Brain microvascular endothelial cell (primary cell): ENCODE data around the gene AGAP2.

Source experiments
- DNase-seq: peaks from one replicate; pipeline ENCODE4 v3.0.0-alpha.2; 2020
- H3K27ac ChIP-seq: fragments of 250-450 bp; sonication (Bioruptor Pico); 2 replicates; pipeline ENCODE4 v1.5.1; 2020; ENCODE audit warnings: mild to moderate bottlenecking, moderate library complexity
- H3K27me3 ChIP-seq: fragments of 250-450 bp; sonication (Bioruptor Pico); replicated peaks from 2 replicates; pipeline ENCODE4 v1.5.1; 2020; ENCODE audit warnings: mild to moderate bottlenecking
- H3K36me3 ChIP-seq: fragments of 250-450 bp; sonication (Bioruptor Pico); replicated peaks from 2 replicates; pipeline ENCODE4 v1.5.1; 2020; ENCODE audit warnings: mild to moderate bottlenecking
- H3K4me3 ChIP-seq: 2 replicates; pipeline ENCODE4 v1.5.1; 2011; ENCODE audit warnings: low read depth, mild to moderate bottlenecking, control low read depth, low read length, moderate library complexity
- in situ Hi-C: cut with HindIII; loops from 2 replicates; pipeline ENCODE4 v1.10.0; 2017; ENCODE audit warnings: low sequenced_read_pairs, low pct_ligation_motif_present
- TF ChIP-seq, protein P1 (sequence below): IDR thresholded peaks from 2 replicates; pipeline ENCODE4 v1.5.1; 2011; ENCODE audit warnings: low read depth, mild to moderate bottlenecking, moderate library complexity, low read length, control low read depth, inconsistent platforms; ENCODE audit errors: missing control alignments

The AGAP2 gene

DNA sequence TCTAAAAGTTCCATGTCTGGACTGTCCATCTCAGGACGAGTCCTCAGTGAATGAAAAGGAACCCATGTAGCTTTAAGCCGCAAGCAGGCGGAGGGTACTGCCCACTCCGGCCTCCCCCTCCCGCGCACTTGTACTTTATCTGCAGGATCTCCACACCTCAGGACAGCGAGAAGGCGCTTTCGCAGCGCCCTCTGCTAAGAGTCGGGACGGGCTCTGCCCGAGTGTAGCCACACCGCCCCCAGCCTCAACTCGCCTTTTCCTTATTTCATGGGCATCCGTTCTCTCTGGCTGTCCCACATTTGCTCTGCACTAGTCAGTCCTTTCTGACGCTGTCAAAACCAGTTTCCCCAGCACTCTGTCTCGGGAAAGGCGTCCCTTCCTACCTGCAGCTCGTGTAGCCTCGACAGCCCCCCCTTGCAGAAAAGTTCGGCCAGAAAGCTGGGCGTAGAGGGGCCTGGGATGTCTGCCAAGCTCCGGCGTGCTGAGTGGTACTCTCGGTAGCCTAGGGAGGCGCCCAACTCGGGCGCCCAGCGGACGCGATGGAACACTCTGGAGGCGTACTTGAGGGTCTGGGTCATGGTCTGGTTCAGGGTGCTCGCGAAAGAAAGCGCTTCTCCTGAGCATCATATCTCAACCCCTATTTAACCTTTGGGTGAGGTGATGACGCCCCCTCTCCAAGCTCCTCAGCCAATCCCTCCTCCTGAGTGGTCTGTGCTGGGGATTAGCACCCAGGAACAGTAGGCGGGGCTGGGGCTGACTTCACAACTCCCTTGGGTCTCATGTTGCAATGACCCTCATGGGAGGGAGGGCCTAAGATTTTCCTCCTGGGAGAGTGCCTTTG lies 28.1 kb upstream of the AGAP2 start, which contains the start of gene CYP27B1:
TSS of gene CYP27B1 (minus strand) at position 615 of the 841 bp plus-strand sequence. CDS start at position 578, 37 bp downstream.
- TF ChIP-seq, protein P1, sequence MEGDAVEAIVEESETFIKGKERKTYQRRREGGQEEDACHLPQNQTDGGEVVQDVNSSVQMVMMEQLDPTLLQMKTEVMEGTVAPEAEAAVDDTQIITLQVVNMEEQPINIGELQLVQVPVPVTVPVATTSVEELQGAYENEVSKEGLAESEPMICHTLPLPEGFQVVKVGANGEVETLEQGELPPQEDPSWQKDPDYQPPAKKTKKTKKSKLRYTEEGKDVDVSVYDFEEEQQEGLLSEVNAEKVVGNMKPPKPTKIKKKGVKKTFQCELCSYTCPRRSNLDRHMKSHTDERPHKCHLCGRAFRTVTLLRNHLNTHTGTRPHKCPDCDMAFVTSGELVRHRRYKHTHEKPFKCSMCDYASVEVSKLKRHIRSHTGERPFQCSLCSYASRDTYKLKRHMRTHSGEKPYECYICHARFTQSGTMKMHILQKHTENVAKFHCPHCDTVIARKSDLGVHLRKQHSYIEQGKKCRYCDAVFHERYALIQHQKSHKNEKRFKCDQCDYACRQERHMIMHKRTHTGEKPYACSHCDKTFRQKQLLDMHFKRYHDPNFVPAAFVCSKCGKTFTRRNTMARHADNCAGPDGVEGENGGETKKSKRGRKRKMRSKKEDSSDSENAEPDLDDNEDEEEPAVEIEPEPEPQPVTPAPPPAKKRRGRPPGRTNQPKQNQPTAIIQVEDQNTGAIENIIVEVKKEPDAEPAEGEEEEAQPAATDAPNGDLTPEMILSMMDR, result no peak
- Histone ChIP-seq H3K27ac (no peak within 1 kb of the TSS), H3K27me3 (peaks cover 27% of the 10 kb centered on the region)

DNA sequence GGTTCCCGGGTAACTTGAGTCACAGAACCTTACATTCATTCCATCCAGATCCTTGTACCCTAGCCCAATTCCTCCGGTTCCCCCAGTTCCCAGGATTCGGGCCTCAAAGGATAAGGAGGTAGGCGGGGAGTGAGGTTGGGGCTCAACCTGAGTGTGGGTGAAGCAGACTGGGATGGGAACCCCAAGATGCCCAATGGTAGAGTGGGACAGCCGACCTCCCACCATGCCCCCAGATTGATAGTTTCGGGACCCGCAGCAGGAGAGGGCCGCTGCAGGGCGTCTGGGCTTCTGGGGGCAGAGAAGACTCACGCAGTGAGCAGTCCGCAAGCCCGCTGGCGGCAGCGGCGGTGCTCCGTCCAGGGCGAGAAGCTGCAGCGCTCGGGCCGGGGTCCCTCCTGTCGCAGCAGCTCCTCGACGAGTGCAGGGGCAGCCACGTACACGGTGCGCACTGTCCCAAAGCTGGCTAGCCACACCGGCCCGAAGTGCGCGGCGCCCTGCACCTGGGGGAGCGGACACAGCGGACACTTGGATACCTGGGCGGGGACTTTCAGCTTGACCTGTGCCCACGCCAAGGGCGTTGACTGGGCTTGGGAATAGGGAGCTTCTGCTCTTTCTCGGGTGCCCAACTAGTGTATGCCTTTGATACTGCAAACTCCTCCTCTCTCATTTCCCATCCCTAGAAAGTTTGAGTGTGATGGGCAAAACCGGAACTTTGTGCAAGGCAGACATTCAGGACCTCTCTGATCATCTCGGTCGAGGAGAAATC lies 27.3 kb upstream of the AGAP2 start:
- TF ChIP-seq, protein P1, result no peak
- peaks cover 27% of the 10 kb centered on the region for H3K27me3 ChIP-seq
- DNase-seq, result no peak
- peaks cover 10% of the 10 kb centered on the region for H3K36me3 ChIP-seq
- in situ Hi-C loops, result no loop called here
- H3K4me3 ChIP-seq, result peak overlapping the region; percentile 31
- no peak overlapping the region for H3K27ac ChIP-seq

More for the DNA sequence above, 28.1 kb upstream of the AGAP2 start, which contains the start of gene CYP27B1:
- in situ Hi-C loops, result no loop called here
- peaks cover 10% of the 10 kb centered on the region for H3K36me3 ChIP-seq
- DNase-seq, result no peak
- peak within 1 kb of the TSS; percentile 31 for H3K4me3 ChIP-seq

DNA sequence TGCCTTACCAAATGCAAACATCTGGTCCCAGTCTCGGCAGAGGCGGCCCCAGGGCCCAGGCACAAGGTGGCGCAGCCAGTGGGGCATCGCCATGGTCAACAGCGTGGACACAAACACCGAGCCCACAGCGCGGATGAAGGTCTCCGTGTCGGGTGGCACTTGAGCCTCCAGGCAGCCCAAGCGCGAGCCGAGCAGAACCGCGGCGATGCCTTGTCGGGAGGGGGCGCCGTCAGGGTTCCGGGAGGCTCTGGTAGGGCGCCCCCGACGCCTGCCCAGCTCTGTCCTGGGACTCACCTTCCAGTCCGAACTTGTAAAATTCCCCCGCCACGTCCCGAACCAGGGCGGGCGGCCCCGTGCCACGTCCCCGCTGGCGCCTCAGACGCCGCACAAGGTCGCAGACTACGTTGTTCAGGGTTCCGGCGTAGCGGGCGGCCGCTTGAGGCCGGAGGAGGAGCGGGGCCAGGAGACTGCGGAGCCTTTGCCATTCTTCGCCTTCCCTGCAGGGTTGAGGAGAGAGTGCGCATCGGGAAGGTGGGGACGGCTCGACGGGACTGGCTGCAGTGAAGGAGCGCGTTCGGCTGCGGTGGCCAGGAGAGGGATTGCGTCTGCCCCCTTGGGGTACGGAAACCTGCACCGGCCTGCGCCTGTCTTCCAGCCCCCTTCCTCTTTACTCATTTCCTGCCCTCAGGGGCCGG lies 26.6 kb upstream of the AGAP2 start:
- peaks cover 27% of the 10 kb centered on the region for H3K27me3 ChIP-seq
- TF ChIP-seq, protein P1, result peak; percentile 62
- in situ Hi-C loops, result no loop called here
- no peak overlapping the region for H3K27ac ChIP-seq
- DNase-seq, result no peak
- H3K36me3 ChIP-seq, result peaks cover 6% of the 10 kb centered on the region
- H3K4me3 ChIP-seq, result peak overlapping the region; percentile 39

DNA sequence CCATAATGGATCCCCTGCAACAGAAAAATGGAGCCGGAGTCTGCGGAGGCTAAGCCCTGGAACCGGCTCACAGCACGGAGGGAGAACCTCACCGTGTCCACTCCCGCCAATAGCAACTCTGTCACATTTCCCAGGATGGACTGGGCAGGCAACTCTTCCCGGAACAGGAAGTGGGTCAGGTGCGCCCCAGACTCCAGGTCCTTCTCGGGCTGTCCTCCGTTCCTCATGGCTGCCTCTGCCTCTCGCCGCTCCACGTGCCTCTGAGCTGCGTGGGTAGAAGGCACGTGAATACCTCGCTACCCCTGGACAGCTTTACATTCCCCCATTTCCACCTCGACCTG lies 26.1 kb upstream of the AGAP2 start:
- no peak for DNase-seq
- in situ Hi-C loops, result no loop called here
- peaks cover 27% of the 10 kb centered on the region for H3K27me3 ChIP-seq

More for the DNA sequence above, 26.1 kb upstream of the AGAP2 start:
- H3K36me3 ChIP-seq, result peaks cover 6% of the 10 kb centered on the region
- TF ChIP-seq, protein P1, result no peak
- H3K4me3 ChIP-seq, result peak overlapping the region; percentile 39
- H3K27ac ChIP-seq, result no peak overlapping the region
